Activated CD4-positive, alpha-beta T cell treated with anti-CD3 and anti-CD28 coated beads for 36 hours (primary cell): ENCODE measurements around the gene ALG12. TPM values are rescaled to one million over a fixed set of nuclear protein-coding genes. Genes with fewer than 3 reads are reported as not detected.
"Not testable (repeated sequence)": the region's sequence is repeated elsewhere in the genome, so short reads cannot be mapped to it uniquely, and the experiment has no call there.

Experiments used
- ATAC-seq: fragments of 200-7000 bp; cut with Tn5 transposase; one replicate; pipeline ENCODE4 v1.10.0; 2021; ENCODE audit warnings: mild to moderate bottlenecking, moderate library complexity
- CTCF ChIA-PET: fragments of 350-600 bp; sonication (Branson Sonifier 250); formaldehyde crosslinking; loops from one replicate; lab custom pipeline; 2021; ENCODE audit warnings: antibody characterized with exemption; lab: Charles Lee
- POLR2A ChIA-PET: fragments of 350-600 bp; sonication (Branson Sonifier 250); formaldehyde crosslinking; loops from one replicate; lab custom pipeline; 2021; ENCODE audit warnings: antibody characterized with exemption, inconsistent platforms; lab: Charles Lee
- DNase-seq: peaks from one replicate; pipeline ENCODE4 v3.0.0-alpha.2; 2020
- H3K27ac Mint-ChIP-seq: one replicate; pipeline ENCODE4 v1.8.0; 2021; ENCODE audit warnings: mixed read lengths
- H3K27me3 Mint-ChIP-seq: one replicate; pipeline ENCODE4 v1.8.0; 2021; ENCODE audit warnings: mixed read lengths
- H3K36me3 Mint-ChIP-seq: one replicate; pipeline ENCODE4 v1.8.0; 2021; ENCODE audit warnings: low read depth, mixed read lengths
- H3K4me1 Mint-ChIP-seq: one replicate; pipeline ENCODE4 v1.8.0; 2021; ENCODE audit warnings: mixed read lengths
- H3K4me3 Mint-ChIP-seq: one replicate; pipeline ENCODE4 v1.8.0; 2021; ENCODE audit warnings: mild to moderate bottlenecking, moderate library complexity, mixed read lengths
- H3K9me3 Mint-ChIP-seq: one replicate; pipeline ENCODE4 v1.8.0; 2021; ENCODE audit warnings: low read depth, mixed read lengths
- intact Hi-C, 2 experiments: fragments of 100-400 bp; cut with DNase I in 1 of 2; cut with micrococcal nuclease in 1 of 2; formaldehyde crosslinking; loops; one replicate each; pipeline versions ENCODE4 v1.14.2 to v1.15.1; 2022 to 2024; cut with DNase I, micrococcal nuclease
- total RNA-seq, 2 experiments: library from RNA; stranded (reverse); gene quantifications; one replicate each; pipeline ENCODE4 v1.2.3, GENCODE V29; 2021

Gene ALG12
- total RNA-seq, 2 experiments from 2014 or later = 13.6 to 13.7 TPM

GRCh38 chr22:49951678-49951985, 33.4 kb upstream of the ALG12 start:
- ChIA-PET CTCF (interaction anchor here (0.8 to 1.6 kb wide), 4 partner anchors 10 to 79 kb away, joined by 3 read pairs; no protein-coding TSS in a partner anchor), POLR2A (interaction anchor here (0.6 to 1.1 kb wide), 6 partner anchors 8 to 19 kb away, joined by 3 to 7 read pairs (median 4); partner anchors contain the start of gene PIM3)
- Mint-ChIP-seq H3K4me3 (no peak overlapping the region), H3K27me3 (no peaks in the 10 kb centered on the region), H3K4me1 (peaks cover 3% of the 10 kb centered on the region), H3K27ac (no peak overlapping the region), H3K9me3 (no peaks in the 10 kb centered on the region), H3K36me3 (no peaks in the 10 kb centered on the region)
- DNase-seq = no peak
- intact Hi-C loops = loop anchor here in 1 of 2 experiments (1.0 kb wide), 1 partner anchor 8 kb away; no protein-coding TSS in a partner anchor
- ATAC-seq = no peak

- Mint-ChIP-seq H3K27ac (peak overlapping the region; percentile 47), H3K9me3 (no peaks in the 10 kb centered on the region), H3K36me3 (no peaks in the 10 kb centered on the region), H3K27me3 (no peaks in the 10 kb centered on the region), H3K4me3 (peak overlapping the region; percentile 22), H3K4me1 (peaks cover 3% of the 10 kb centered on the region)
- ChIA-PET POLR2A (interaction anchor here (0.6 to 1.1 kb wide), 7 partner anchors 8 to 133 kb away, joined by 3 to 9 read pairs (median 4); partner anchors contain the start of gene PIM3), CTCF (interaction anchor here (0.8 to 1.6 kb wide), 4 partner anchors 11 to 79 kb away, joined by 3 read pairs; no protein-coding TSS in a partner anchor)
- ATAC-seq (peak; percentile 98), DNase-seq (peak; percentile 95)
- intact Hi-C loops = loop anchor here in 1 of 2 experiments (1.0 kb wide), 1 partner anchor 8 kb away; no protein-coding TSS in a partner anchor
These were observed 32.9 kb upstream of the ALG12 start for GRCh38 chr22:49951000-49951677.

GRCh38 chr22:49950396-49950994, 32.3 kb upstream of the ALG12 start:
- Mint-ChIP-seq H3K36me3 (no peaks in the 10 kb centered on the region), H3K4me3 (no peak overlapping the region), H3K4me1 (peaks cover 7% of the 10 kb centered on the region), H3K9me3 (no peaks in the 10 kb centered on the region), H3K27me3 (no peaks in the 10 kb centered on the region), H3K27ac (no peak overlapping the region)
- CTCF ChIA-PET = interaction anchor here (1.0 to 1.3 kb wide), 2 partner anchors 11 to 80 kb away, joined by 3 read pairs; no protein-coding TSS in a partner anchor
- no peak for ATAC-seq
- intact Hi-C loops = no loop called here
- POLR2A ChIA-PET = interaction anchor here (0.6 to 1.1 kb wide), 4 partner anchors 9 to 132 kb away, joined by 3 to 9 read pairs (median 6); partner anchors contain the start of gene PIM3
- no peak for DNase-seq

- ChIA-PET CTCF (no interaction called here), POLR2A (no interaction called here)
- H3K4me3 Mint-ChIP-seq = no peak overlapping the region
- intact Hi-C loops = no loop called here
- no peaks in the 10 kb centered on the region for H3K27me3 Mint-ChIP-seq
- H3K27ac Mint-ChIP-seq = no peak overlapping the region
- no peaks in the 10 kb centered on the region for H3K36me3 Mint-ChIP-seq
- no peaks in the 10 kb centered on the region for H3K9me3 Mint-ChIP-seq
- DNase-seq (no peak), ATAC-seq (no peak)
- H3K4me1 Mint-ChIP-seq = peaks cover 10% of the 10 kb centered on the region
These were observed 31.7 kb upstream of the ALG12 start for GRCh38 chr22:49949914-49950292.

GRCh38 chr22:49948958-49949913, 31.0 kb upstream of the ALG12 start:
- H3K36me3 Mint-ChIP-seq = no peaks in the 10 kb centered on the region
- no peaks in the 10 kb centered on the region for H3K9me3 Mint-ChIP-seq
- intact Hi-C loops = no loop called here
- ChIA-PET CTCF (no interaction called here), POLR2A (no interaction called here)
- DNase-seq = no peak
- ATAC-seq = no peak
- peaks cover 10% of the 10 kb centered on the region for H3K4me1 Mint-ChIP-seq
- H3K27ac Mint-ChIP-seq = no peak overlapping the region
- no peaks in the 10 kb centered on the region for H3K27me3 Mint-ChIP-seq
- H3K4me3 Mint-ChIP-seq = no peak overlapping the region

GRCh38 chr22:49948116-49948957, 30.1 kb upstream of the ALG12 start:
- H3K27me3 Mint-ChIP-seq = no peaks in the 10 kb centered on the region
- no peaks in the 10 kb centered on the region for H3K36me3 Mint-ChIP-seq
- peaks cover 10% of the 10 kb centered on the region for H3K4me1 Mint-ChIP-seq
- POLR2A ChIA-PET = no interaction called here
- CTCF ChIA-PET = no interaction called here
- DNase-seq = no peak
- no peak overlapping the region for H3K27ac Mint-ChIP-seq
- no peak overlapping the region for H3K4me3 Mint-ChIP-seq
- no peaks in the 10 kb centered on the region for H3K9me3 Mint-ChIP-seq
- intact Hi-C loops = no loop called here
- ATAC-seq = no peak

GRCh38 chr22:49947296-49947622, 29.0 kb upstream of the ALG12 start:
- no peak for ATAC-seq
- CTCF ChIA-PET = no interaction called here
- no peak overlapping the region for H3K4me3 Mint-ChIP-seq

GRCh38 chr22:49946612-49947295, 28.5 kb upstream of the ALG12 start:
- Mint-ChIP-seq H3K4me3 (no peak overlapping the region), H3K36me3 (no peaks in the 10 kb centered on the region), H3K4me1 (peaks cover 10% of the 10 kb centered on the region), H3K9me3 (no peaks in the 10 kb centered on the region), H3K27me3 (no peaks in the 10 kb centered on the region), H3K27ac (no peak overlapping the region)
- DNase-seq (no peak), ATAC-seq (no peak)
- POLR2A ChIA-PET = interaction anchor here (0.6 to 0.8 kb wide), 3 partner anchors 11 to 257 kb away, joined by 3 to 5 read pairs (median 3); no protein-coding TSS in a partner anchor
- CTCF ChIA-PET = no interaction called here
- intact Hi-C loops = no loop called here

More at GRCh38 chr22:49947296-49947622, 29.0 kb upstream of the ALG12 start:
- Mint-ChIP-seq H3K4me1 (peaks cover 10% of the 10 kb centered on the region), H3K36me3 (no peaks in the 10 kb centered on the region), H3K9me3 (no peaks in the 10 kb centered on the region), H3K27ac (no peak overlapping the region), H3K27me3 (no peaks in the 10 kb centered on the region)
- intact Hi-C loops = no loop called here
- no peak for DNase-seq
- POLR2A ChIA-PET = no interaction called here

- POLR2A ChIA-PET, H3K4me1 Mint-ChIP-seq, H3K4me3 Mint-ChIP-seq, H3K36me3 Mint-ChIP-seq, H3K27me3 Mint-ChIP-seq, H3K9me3 Mint-ChIP-seq, ATAC-seq: not testable (repeated sequence)
- intact Hi-C loops = loop anchor here in 1 of 2 experiments (1.0 kb wide), 1 partner anchor 15 kb away; the partner anchor contains the start of gene PIM3
- CTCF ChIA-PET = interaction anchor here (1.1 kb wide), 1 partner anchor 12 kb away, joined by 3 read pairs; no protein-coding TSS in a partner anchor
- peak; percentile 68 for DNase-seq
- H3K27ac Mint-ChIP-seq = peak overlapping the region; percentile 61
These were observed 27.0 kb upstream of the ALG12 start for GRCh38 chr22:49945042-49945794.
